Gastrocnemius medialis (tissue), 4 donors: ENCODE results near the gene TGM3.

Source experiments
- POLR2A ChIP-seq, 2 donors: fragments of 450-650 bp; IDR thresholded peaks; one replicate each; pipeline ENCODE4 v1.6.1; 2017; ENCODE audit warnings: antibody characterized with exemption in 2 of 2, mild to moderate bottlenecking in 2 of 2, moderate library complexity in 2 of 2
- TF ChIP-seq, protein P1 (sequence below), 5 experiments: fragments of 450-650 bp in 3 of 5; fragments of 200-600 bp in 2 of 5; sonication (generic) in 2 of 5; IDR thresholded peaks in 4 of 5; conservative IDR thresholded peaks in 1 of 5; 1 replicate in 4 of 5; 2 replicates in 1 of 5; pipeline ENCODE4 v1.5.1; 2016 to 2019; ENCODE audit warnings: antibody characterized with exemption in 5 of 5, mild to moderate bottlenecking in 3 of 5, moderate library complexity in 3 of 5

GRCh38 chr20:2299301-2299700 is 3.5 kb downstream of the TGM3 start:
- TF ChIP-seq, protein P1, sequence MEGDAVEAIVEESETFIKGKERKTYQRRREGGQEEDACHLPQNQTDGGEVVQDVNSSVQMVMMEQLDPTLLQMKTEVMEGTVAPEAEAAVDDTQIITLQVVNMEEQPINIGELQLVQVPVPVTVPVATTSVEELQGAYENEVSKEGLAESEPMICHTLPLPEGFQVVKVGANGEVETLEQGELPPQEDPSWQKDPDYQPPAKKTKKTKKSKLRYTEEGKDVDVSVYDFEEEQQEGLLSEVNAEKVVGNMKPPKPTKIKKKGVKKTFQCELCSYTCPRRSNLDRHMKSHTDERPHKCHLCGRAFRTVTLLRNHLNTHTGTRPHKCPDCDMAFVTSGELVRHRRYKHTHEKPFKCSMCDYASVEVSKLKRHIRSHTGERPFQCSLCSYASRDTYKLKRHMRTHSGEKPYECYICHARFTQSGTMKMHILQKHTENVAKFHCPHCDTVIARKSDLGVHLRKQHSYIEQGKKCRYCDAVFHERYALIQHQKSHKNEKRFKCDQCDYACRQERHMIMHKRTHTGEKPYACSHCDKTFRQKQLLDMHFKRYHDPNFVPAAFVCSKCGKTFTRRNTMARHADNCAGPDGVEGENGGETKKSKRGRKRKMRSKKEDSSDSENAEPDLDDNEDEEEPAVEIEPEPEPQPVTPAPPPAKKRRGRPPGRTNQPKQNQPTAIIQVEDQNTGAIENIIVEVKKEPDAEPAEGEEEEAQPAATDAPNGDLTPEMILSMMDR (IDR thresholded peaks at IDR 0.05 in 4 of 5, conservative IDR thresholded peaks at IDR 0.05 in 1 of 5): no peak
- no peak for TF ChIP-seq POLR2A (IDR thresholded peaks at IDR 0.05)
